HAP-1 (cell line): ENCODE data around the gene NSD1.

Source experiments
- DNase-seq, 2 experiments: peaks; one replicate each; pipeline ENCODE4 v3.0.0-alpha.2; 2016 to 2020; ENCODE audit warnings: low spot score in 2 of 2
- H3K27me3 ChIP-seq: fragments of 250-450 bp; sonication (Bioruptor Pico); 2 replicates; pipeline ENCODE4 v1.5.1; 2020; ENCODE audit warnings: low read depth, mild to moderate bottlenecking, moderate library complexity
- H3K36me3 ChIP-seq: fragments of 250-450 bp; sonication (Bioruptor Pico); replicated peaks from 2 replicates; pipeline ENCODE4 v1.5.1; 2020; ENCODE audit warnings: mild to moderate bottlenecking
- H3K4me1 ChIP-seq: fragments of 250-450 bp; sonication (Bioruptor Pico); 2 replicates; pipeline ENCODE4 v1.5.1; 2020; ENCODE audit warnings: mild to moderate bottlenecking
- H3K4me3 ChIP-seq: fragments of 250-450 bp; sonication (Bioruptor Pico); 2 replicates; pipeline ENCODE4 v1.5.1; 2020; ENCODE audit warnings: mild to moderate bottlenecking, moderate library complexity
- H3K9me3 ChIP-seq: fragments of 250-450 bp; sonication (Bioruptor Pico); 2 replicates; pipeline ENCODE4 v1.5.1; 2020; ENCODE audit warnings: mild to moderate bottlenecking, moderate library complexity
- in situ Hi-C: fragments of 300-500 bp; cut with MboI; formaldehyde crosslinking; loops from 3 replicates; pipeline ENCODE4 v1.14.3; 2020; ENCODE audit warnings: low sequenced_read_pairs, inconsistent platforms, mixed read lengths

NSD1 gene

GRCh38 chr5:177291735-177292134 lies 158.2 kb downstream of the NSD1 start:
- DNase-seq, result no peak
- peaks cover 83% of the 10 kb centered on the region for H3K36me3 ChIP-seq
- in situ Hi-C loops, result no loop called here

GRCh38 chr5:177293819-177294581 lies 160.4 kb downstream of the NSD1 start:
- no peak for DNase-seq
- H3K4me1 ChIP-seq, result no peaks in the 10 kb centered on the region
- H3K36me3 ChIP-seq, result peaks cover 76% of the 10 kb centered on the region
- no peak overlapping the region for H3K4me3 ChIP-seq
- in situ Hi-C loops, result no loop called here
- no peaks in the 10 kb centered on the region for H3K9me3 ChIP-seq
- no peaks in the 10 kb centered on the region for H3K27me3 ChIP-seq

More at GRCh38 chr5:177291735-177292134, 158.2 kb downstream of the NSD1 start:
- H3K4me1 ChIP-seq, result no peaks in the 10 kb centered on the region
- H3K27me3 ChIP-seq, result no peaks in the 10 kb centered on the region
- no peaks in the 10 kb centered on the region for H3K9me3 ChIP-seq
- H3K4me3 ChIP-seq, result no peak overlapping the region

GRCh38 chr5:177294632-177295031 lies 161.1 kb downstream of the NSD1 start:
- H3K27me3 ChIP-seq, result no peaks in the 10 kb centered on the region
- H3K4me1 ChIP-seq, result no peaks in the 10 kb centered on the region
- in situ Hi-C loops, result no loop called here
- H3K9me3 ChIP-seq, result no peaks in the 10 kb centered on the region
- no peak overlapping the region for H3K4me3 ChIP-seq
- no peak for DNase-seq
- H3K36me3 ChIP-seq, result peaks cover 70% of the 10 kb centered on the region

DNA sequence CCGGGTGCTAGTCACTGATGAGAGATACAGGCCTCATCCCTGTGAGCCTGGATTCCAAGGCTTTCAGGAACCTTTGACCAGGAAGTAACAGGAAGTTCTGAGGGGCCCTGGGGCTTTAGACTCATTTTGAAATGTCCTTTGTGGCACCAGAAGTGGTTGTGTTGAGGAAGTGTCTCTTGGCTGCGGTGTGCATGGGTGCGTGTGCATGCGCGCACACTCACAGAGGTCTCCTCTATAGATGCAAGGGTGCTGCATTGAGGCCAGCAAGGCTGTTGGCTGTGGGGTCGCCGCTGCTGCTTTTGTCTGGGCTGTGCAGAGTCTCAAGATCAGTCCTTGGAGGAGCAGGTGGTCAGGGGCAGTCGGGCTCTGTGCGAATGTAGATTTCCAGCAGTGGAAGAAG lies 162.4 kb downstream of the NSD1 start:
- Histone ChIP-seq H3K27me3 (no peaks in the 10 kb centered on the region), H3K36me3 (peaks cover 70% of the 10 kb centered on the region), H3K4me3 (no peak overlapping the region), H3K9me3 (no peaks in the 10 kb centered on the region), H3K4me1 (no peaks in the 10 kb centered on the region)
- in situ Hi-C loops, result no loop called here
- DNase-seq, result no peak

GRCh38 chr5:177296581-177296980 lies 163.0 kb downstream of the NSD1 start:
- Histone ChIP-seq H3K4me1 (no peaks in the 10 kb centered on the region), H3K36me3 (peaks cover 71% of the 10 kb centered on the region), H3K27me3 (no peaks in the 10 kb centered on the region), H3K9me3 (no peaks in the 10 kb centered on the region), H3K4me3 (no peak overlapping the region)
- in situ Hi-C loops, result no loop called here
- no peak for DNase-seq

DNA sequence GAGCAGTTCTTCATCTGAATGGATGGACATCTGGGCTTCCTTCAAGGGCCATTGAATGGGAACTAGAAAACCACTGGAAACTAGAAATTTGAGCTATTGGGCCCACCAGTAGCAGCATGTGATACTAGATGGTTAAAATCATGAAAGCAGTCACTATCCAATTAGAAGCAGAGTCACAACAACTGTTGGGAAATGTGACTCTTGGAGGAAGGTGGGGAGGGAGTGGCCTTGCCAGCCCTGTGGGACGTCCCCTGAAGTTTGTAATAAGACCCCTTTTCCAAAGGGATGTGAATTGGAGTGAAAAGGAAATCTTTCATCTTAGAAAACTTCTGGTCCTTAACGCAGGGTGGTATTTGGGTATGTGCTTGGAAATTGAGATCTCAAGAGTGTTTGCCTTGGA lies 164.3 kb downstream of the NSD1 start:
- Histone ChIP-seq H3K36me3 (peaks cover 65% of the 10 kb centered on the region), H3K4me1 (peaks cover 4% of the 10 kb centered on the region; the same call in 1 of the 2 replicates), H3K27me3 (no peaks in the 10 kb centered on the region), H3K4me3 (no peak overlapping the region), H3K9me3 (no peaks in the 10 kb centered on the region)
- in situ Hi-C loops, result no loop called here
- DNase-seq, result no peak

DNA sequence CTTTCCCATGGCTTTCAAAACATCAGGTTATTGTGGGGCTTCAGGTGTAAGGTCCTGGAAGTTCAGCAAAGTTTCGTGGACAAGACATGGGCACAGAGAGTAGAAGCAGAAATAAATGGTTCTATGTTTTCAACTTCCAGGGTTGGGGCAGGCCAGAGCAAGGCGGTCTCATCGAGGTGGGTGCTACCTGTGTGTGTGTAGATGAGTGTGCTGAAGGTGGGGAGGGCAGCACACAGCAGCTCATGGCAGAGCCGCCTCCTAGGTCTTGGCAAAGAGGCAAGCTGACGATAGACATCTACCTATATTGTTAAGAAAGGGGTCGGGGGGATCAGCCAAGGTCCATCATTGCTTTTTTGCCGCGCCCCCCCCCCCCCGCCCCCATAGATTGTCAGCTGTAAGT lies 166.1 kb downstream of the NSD1 start:
- Histone ChIP-seq H3K36me3 (peaks cover 58% of the 10 kb centered on the region), H3K9me3 (no peaks in the 10 kb centered on the region), H3K4me1 (peaks cover 6% of the 10 kb centered on the region), H3K27me3 (no peaks in the 10 kb centered on the region), H3K4me3 (no peak overlapping the region)
- DNase-seq, result no peak
- in situ Hi-C loops, result no loop called here

DNA sequence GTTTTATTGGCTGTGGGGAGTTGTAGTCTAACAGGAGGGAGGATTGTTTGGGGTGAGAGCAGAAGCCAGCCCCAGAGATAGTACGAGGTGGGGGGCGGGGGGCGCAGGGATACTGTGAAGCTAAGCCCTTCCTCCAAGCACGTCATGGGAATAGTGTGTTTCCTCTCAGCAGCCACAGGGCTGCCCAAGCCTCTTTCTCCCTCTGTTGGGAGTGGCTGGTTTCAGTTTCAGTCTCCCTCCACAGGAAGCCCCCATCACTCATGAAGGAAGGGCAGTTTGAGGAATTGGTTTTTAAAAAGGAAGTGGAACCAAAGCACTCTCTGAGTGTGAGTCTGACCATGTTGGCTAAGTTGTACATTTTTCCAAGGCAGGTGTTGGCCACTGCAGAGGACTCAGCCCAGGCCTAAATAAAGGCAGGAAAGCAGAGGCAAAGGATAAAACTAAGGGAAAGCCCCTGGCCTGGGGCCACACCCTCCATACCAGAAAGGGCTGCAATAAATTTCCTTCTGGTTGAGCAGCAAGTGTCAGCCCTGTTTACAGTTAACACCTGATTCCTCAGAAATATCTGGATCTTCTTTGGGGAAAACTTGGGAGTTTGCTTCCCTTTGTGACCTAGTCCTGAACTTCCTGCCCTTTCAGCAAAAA lies 166.8 kb downstream of the NSD1 start:
- H3K9me3 ChIP-seq, result no peaks in the 10 kb centered on the region
- H3K4me1 ChIP-seq, result peaks cover 9% of the 10 kb centered on the region
- no peak for DNase-seq
- in situ Hi-C loops, result no loop called here
- H3K4me3 ChIP-seq, result no peak overlapping the region
- H3K36me3 ChIP-seq, result peaks cover 58% of the 10 kb centered on the region
- H3K27me3 ChIP-seq, result no peaks in the 10 kb centered on the region

- Histone ChIP-seq H3K36me3 (peaks cover 58% of the 10 kb centered on the region), H3K27me3 (no peaks in the 10 kb centered on the region), H3K9me3 (no peaks in the 10 kb centered on the region), H3K4me3 (no peak overlapping the region), H3K4me1 (peaks cover 9% of the 10 kb centered on the region)
- in situ Hi-C loops, result no loop called here
- DNase-seq, result no peak
Measured at GRCh38 chr5:177300951-177301350, 167.4 kb downstream of the NSD1 start.

DNA sequence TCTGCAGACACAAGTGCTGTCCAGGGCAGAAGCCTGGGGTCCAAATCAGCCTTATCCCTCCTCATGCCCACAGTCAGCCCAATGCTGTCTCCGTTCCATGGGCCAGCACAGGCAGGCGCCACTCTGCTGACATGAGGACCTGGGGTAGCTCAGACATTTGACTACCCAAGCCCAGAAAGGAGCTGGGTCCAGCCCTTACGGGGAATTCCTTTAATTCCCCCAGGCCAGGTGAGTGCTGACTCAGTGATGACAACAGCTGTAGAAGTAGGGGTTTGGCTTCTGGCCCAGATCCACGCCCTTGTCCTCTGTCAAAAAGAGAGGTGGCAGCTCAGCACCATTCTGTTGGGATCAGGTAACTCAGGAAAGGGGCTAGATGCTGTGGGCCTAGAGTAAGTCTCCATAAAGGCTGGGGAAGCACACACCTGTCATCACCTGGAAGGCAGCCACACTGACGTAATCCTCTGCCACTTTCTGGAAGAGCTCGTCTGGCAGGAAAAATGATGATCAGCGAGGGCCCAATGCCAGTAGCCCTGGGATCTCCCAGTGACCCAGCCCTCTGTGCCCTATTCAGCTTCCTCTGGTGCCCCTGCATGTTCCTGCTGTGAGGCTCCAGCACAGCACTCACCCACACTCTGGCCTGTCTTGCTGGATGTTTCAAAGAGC lies 168.1 kb downstream of the NSD1 start:
- DNase-seq, result no peak
- 0 out of 2 replicates have a peak overlapping the region, but pooled peaks have one; percentile 97 for H3K4me3 ChIP-seq
- in situ Hi-C loops, result no loop called here
- H3K27me3 ChIP-seq, result no peaks in the 10 kb centered on the region
- peaks cover 9% of the 10 kb centered on the region for H3K4me1 ChIP-seq
- H3K9me3 ChIP-seq, result no peaks in the 10 kb centered on the region
- H3K36me3 ChIP-seq, result peaks cover 60% of the 10 kb centered on the region

DNA sequence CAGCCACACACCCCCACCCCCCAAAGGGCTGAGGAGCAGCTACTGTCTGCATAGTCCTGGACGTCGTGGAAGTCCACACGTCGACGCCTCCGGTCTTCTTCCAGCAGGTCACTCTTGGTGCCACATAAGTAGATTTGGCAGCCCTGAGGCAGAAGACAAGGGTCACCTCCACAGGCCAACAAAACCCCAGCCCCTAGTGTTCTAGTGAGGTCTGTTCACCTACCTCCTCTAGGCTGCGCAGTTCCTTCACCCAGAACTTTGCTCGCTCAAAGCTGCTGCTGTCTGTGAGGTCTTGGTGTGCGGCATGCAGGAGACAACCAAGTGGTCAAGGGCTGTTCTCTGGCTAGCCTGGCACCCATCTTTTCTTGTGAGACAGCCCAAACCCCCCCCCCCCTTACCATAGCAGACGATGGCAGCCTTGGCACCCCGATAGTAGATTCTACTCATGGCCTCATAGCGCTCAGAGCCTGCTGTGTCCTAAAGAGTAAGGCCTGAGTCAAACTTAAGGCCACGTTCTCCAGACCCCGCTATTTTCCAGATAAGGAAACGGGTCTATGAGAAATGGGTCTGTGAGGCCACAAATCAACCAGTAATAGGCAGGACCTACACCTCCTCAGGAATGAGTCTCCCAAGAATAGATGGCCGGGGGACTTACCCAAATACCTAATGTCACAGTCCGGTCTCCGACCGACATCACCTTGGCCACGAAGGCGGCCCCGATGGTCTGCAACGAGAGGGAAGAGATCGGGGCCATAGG lies 169.0 kb downstream of the NSD1 start:
- Histone ChIP-seq H3K27me3 (no peaks in the 10 kb centered on the region), H3K4me1 (peaks cover 9% of the 10 kb centered on the region), H3K9me3 (no peaks in the 10 kb centered on the region), H3K36me3 (peaks cover 67% of the 10 kb centered on the region), H3K4me3 (peak overlapping the region; percentile 97)
- DNase-seq, result no peak
- in situ Hi-C loops, result no loop called here

DNA sequence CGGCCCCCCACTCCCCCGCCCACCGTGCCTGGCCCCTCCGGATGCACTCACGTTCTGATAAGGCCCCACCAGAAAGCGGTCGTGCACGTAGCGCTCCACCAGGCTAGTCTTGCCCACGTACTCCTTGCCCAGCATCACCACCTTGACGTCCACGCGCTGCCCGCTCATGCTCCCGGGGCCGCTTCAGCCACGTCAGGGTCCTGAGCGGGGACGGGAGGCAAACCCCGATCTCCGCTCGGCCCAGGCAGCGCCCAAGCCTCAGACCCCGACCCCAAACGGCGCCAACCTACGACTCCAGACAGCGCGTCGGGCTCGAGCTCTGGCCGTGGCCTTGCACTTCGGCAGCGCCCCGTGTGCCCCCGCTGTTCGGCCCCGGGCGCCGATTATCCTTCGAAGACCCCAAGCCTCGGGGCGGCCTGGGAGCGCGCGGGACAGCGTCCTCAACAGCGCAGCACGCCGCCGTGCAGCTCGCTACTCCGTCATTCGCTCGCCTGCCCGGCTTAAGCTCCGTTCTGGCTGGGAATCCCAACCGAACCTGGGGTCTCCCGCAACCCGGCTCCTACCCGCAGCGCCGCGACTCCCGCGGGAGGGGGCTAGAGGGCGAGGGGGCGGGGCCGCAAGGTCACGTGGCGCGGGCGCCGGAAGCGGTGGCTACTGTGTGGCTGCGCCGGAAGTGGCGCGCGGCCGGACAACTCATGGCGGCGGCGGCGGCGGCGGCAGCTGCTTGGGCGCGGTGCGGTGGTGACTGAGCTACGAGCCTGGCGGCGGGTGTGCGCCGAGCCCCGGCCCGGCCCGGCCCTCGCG lies 169.8 kb downstream of the NSD1 start, which contains the start of the genes PRELID1 and RAB24:
TSS of gene PRELID1 (plus strand) at position 679 of the 804 bp plus-strand sequence. CDS start 187 bp downstream, outside the sequence.
TSS of gene RAB24 (minus strand) at position 599 of the 804 bp plus-strand sequence. CDS start at position 168, 431 bp downstream.
- H3K9me3 ChIP-seq, result no peaks in the 10 kb centered on the region
- H3K27me3 ChIP-seq, result no peaks in the 10 kb centered on the region
- peaks cover 9% of the 10 kb centered on the region for H3K4me1 ChIP-seq
- DNase-seq, result peak; percentile 76 to 93
- peaks cover 65% of the 10 kb centered on the region for H3K36me3 ChIP-seq
- in situ Hi-C loops, result no loop called here
- peak within 1 kb of the TSS; percentile 97 for H3K4me3 ChIP-seq
